MM.1S (cell line): Measurements from ENCODE around the gene ACTR6.

Source experiments
- CTCF ChIP-seq: fragments of 300-600 bp; sonication (generic); IDR thresholded peaks from 2 replicates; pipeline ENCODE4 v1.5.1; 2016; ENCODE audit warnings: antibody characterized with exemption, low read length, mixed read lengths
- EZH2 ChIP-seq: fragments of 300-600 bp; sonication (generic); optimal IDR thresholded peaks from 2 replicates; pipeline ENCODE3; 2017; ENCODE audit warnings: low read depth, mild to moderate bottlenecking, antibody characterized with exemption, low read length, mixed read lengths

DNA sequence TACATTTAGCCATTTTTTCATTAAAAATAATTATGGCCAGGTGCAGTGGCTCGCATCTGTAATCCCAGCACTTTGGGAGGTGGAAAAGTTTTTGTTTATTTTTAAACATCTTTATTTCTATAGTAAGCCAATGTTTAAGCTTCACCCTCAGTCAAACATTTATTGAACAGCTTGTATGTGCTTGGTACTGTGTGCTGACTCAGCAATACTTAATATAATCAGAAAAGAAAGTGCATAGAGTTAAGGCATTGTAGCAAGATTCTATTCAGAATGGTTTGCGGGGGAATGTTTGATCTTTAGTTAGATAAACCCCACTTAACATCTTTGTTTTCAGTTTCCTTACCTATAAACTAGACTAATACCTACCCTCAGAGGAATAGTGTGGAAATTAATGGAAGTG lies 11.1 kb downstream of the ACTR6 start:
- TF ChIP-seq CTCF (no peak), EZH2 (no peak)
